Panc1 (cell line): ENCODE results near the gene TLX1. TPM values are rescaled to one million over a fixed set of nuclear protein-coding genes. Genes with fewer than 3 reads are reported as not detected.

Experiments used
- ATAC-seq: fragments of 200-7000 bp; cut with Tn5 transposase; 2 replicates; pipeline ENCODE4 v1.9.1; 2020; ENCODE audit warnings: mild to moderate bottlenecking, moderate library complexity
- BruUV-seq: library from RNA; stranded (reverse); fragments of 400-500 nt; replicated peaks from 2 replicates; lab custom pipeline; 2021; lab: Mats Ljungman, UMichigan
- CTCF ChIA-PET: fragments of 300-600 bp; sonication (Branson Sonifier 250); formaldehyde crosslinking; loops from one replicate; lab custom pipeline; 2022; ENCODE audit warnings: antibody characterized with exemption; lab: Charles Lee
- POLR2A ChIA-PET: fragments of 300-600 bp; sonication (Branson Sonifier 250); formaldehyde crosslinking; loops from one replicate; lab custom pipeline; 2022; ENCODE audit warnings: antibody characterized with exemption; lab: Charles Lee
- DNase-seq: peaks from one replicate; pipeline ENCODE4 v3.0.0-alpha.2; 2010; ENCODE audit warnings: low read depth, low spot score
- H3K27ac ChIP-seq: 2 replicates; pipeline ENCODE4 v1.5.1; 2011; ENCODE audit warnings: mild to moderate bottlenecking, low read length, inconsistent platforms
- H3K27me3 ChIP-seq: fragments of 200-500 bp; sonication (Bioruptor generic); 2 replicates; pipeline ENCODE4 v1.6.0; 2014; ENCODE audit warnings: low read length, inconsistent platforms; ENCODE audit not compliant: control insufficient read depth, insufficient read depth
- H3K36me3 ChIP-seq: fragments of 200-500 bp; sonication (Bioruptor generic); 2 replicates; pipeline ENCODE4 v1.5.1; 2014; ENCODE audit warnings: inconsistent platforms, mild to moderate bottlenecking, low read length, moderate library complexity; ENCODE audit not compliant: control insufficient read depth, insufficient read depth
- H3K4me1 ChIP-seq: 2 replicates; pipeline ENCODE4 v1.5.1; 2011; ENCODE audit warnings: inconsistent platforms, mild to moderate bottlenecking, low read length, moderate library complexity; ENCODE audit not compliant: control insufficient read depth, insufficient read depth
- H3K4me3 ChIP-seq, 2 experiments: 2 replicates each; pipeline ENCODE4 v1.5.1; 2011 to 2012; ENCODE audit warnings: low read depth in 2 of 2, low read length in 2 of 2, mild to moderate bottlenecking in 2 of 2, inconsistent platforms in 1 of 2, moderate library complexity in 1 of 2
- H3K9me3 ChIP-seq: fragments of 200-500 bp; sonication (Bioruptor generic); 2 replicates; pipeline ENCODE4 v1.5.1; 2014; ENCODE audit warnings: low read depth, mild to moderate bottlenecking, inconsistent platforms, low read length, moderate library complexity; ENCODE audit not compliant: control insufficient read depth, insufficient read depth
- CTCF ChIP-seq: fragments of 450-650 bp; IDR thresholded peaks from 2 replicates; pipeline ENCODE4 v1.5.1; 2017; ENCODE audit warnings: mild to moderate bottlenecking
- POLR2AphosphoS5 ChIP-seq: IDR thresholded peaks from 2 replicates; pipeline ENCODE4 v1.6.1; 2012; ENCODE audit warnings: mild to moderate bottlenecking, low read depth, low read length, moderate library complexity
- REST ChIP-seq, 2 experiments: IDR thresholded peaks; 2 replicates each; pipeline ENCODE4 v1.6.1; 2011 to 2012; ENCODE audit warnings: low read depth in 2 of 2, control low read depth in 1 of 2, low read length in 1 of 2, mild to moderate bottlenecking in 1 of 2, moderate library complexity in 1 of 2; ENCODE audit not compliant: insufficient read depth in 1 of 2
- SIN3A ChIP-seq: IDR thresholded peaks from 2 replicates; pipeline ENCODE4 v1.6.1; 2012; ENCODE audit warnings: low read depth, mild to moderate bottlenecking, low read length, moderate library complexity, borderline replicate concordance; ENCODE audit not compliant: insufficient read depth
- TCF7L2 ChIP-seq: IDR thresholded peaks from 2 replicates; pipeline ENCODE4 v1.6.1; 2011; ENCODE audit warnings: mild to moderate bottlenecking, low read depth, low read length, inconsistent platforms
- in situ Hi-C: cut with HindIII; loops from 2 replicates; pipeline ENCODE4 v1.10.0; 2016; ENCODE audit warnings: low sequenced_read_pairs, low pct_unique_long_range_greater_than_20kb
- intact Hi-C: fragments of 100-400 bp; cut with micrococcal nuclease; formaldehyde crosslinking; loops from one replicate; pipeline ENCODE4 v1.10.0; 2022; ENCODE audit not compliant: unreplicated experiment
- total RNA-seq: library from RNA; stranded (reverse); gene quantifications from one replicate; pipeline ENCODE4 v1.2.1, GENCODE V29; 2021; ENCODE audit not compliant: unreplicated experiment

TLX1 gene
- total RNA-seq, 1 experiment from 2014 or later = 0.13 TPM

GRCh38 chr10:101164020-101164419 is 32.9 kb downstream of the TLX1 start:
- POLR2A ChIA-PET = interaction anchor here (0.9 kb wide), 1 partner anchor 10 kb away, joined by 3 read pairs; no protein-coding TSS in a partner anchor
- CTCF ChIA-PET = interaction anchor here (0.6 to 1.3 kb wide), 2 partner anchors 50 to 155 kb away, joined by 3 to 5 read pairs; no protein-coding TSS in a partner anchor
- no peak for ATAC-seq
- Histone ChIP-seq H3K9me3 (no peaks in the 10 kb centered on the region), H3K27me3 (peaks cover 14% of the 10 kb centered on the region), H3K27ac (no peak overlapping the region), H3K4me1 (peaks cover 12% of the 10 kb centered on the region; the same call in 1 of the 2 replicates), H3K36me3 (no peaks in the 10 kb centered on the region), H3K4me3 (no peak overlapping the region)
- in situ Hi-C loops (loop anchor here (25.0 kb wide), 1 partner anchor 123 kb away; no protein-coding TSS in a partner anchor), intact Hi-C loops (loop anchor here (5.0 kb wide), 2 partner anchors 48 to 128 kb away; no protein-coding TSS in a partner anchor)
- no peak for TF ChIP-seq CTCF
- no TSS peak for BruUV-seq
- DNase-seq = no peak

- in situ Hi-C loops = loop anchor here (25.0 kb wide), 1 partner anchor 122 kb away; no protein-coding TSS in a partner anchor
- Histone ChIP-seq H3K36me3 (no peaks in the 10 kb centered on the region), H3K4me3 (no peak overlapping the region), H3K9me3 (no peaks in the 10 kb centered on the region), H3K27me3 (peaks cover 17% of the 10 kb centered on the region), H3K27ac (no peak overlapping the region), H3K4me1 (peaks cover 12% of the 10 kb centered on the region; the same call in 1 of the 2 replicates)
- DNase-seq = no peak
- intact Hi-C loops = no loop called here
- ChIA-PET POLR2A (interaction anchor here (0.7 kb wide), 1 partner anchor 99 kb away, joined by 4 read pairs; no protein-coding TSS in a partner anchor), CTCF (interaction anchor here (0.6 kb wide), 1 partner anchor 186 kb away, joined by 3 read pairs; no protein-coding TSS in a partner anchor)
- ATAC-seq = no peak
- TF ChIP-seq REST (IDR thresholded peaks at IDR 0.05; ENCODE audit: insufficient read depth in 1 of 2, low read depth in 2 of 2, low read length in 1 of 2) (no peak), TCF7L2 (no peak), CTCF (no peak), SIN3A (no peak), POLR2AphosphoS5 (no peak)
- BruUV-seq = no TSS peak
Observed at GRCh38 chr10:101165736-101166135, 34.6 kb downstream of the TLX1 start.
